ENCODE results near the gene GARS1.
"Not testable (repeated sequence)": the region's sequence is repeated elsewhere in the genome, so short reads cannot be mapped to it uniquely, and the experiment has no call there.

GARS1 gene

GRCh38 chr7:30564243-30564892 is 30.3 kb upstream of the GARS1 start:
- Histone ChIP-seq H3K36me3 (ENCODE audit: control insufficient read depth in 1 of 2, insufficient read depth in 2 of 2, low read depth in 1 of 2, low read length in 2 of 2) (peaks cover 2 to 42% of the 10 kb centered on the region in 2 experiments), H3K9ac (ENCODE audit: low read length) (peak overlapping the region; percentile 64), H2BK120ac (ENCODE audit: low read depth, low read length) (no peak overlapping the region), H2BK12ac (ENCODE audit: low read length in 2 of 2) (no peak overlapping the region), H3K27me3 (ENCODE audit: control insufficient read depth in 1 of 2, insufficient read depth in 1 of 2, low read length in 2 of 2) (no peaks in the 10 kb centered on the region), H3K4me3 (ENCODE audit: insufficient read depth in 1 of 2, low read depth in 1 of 2, low read length in 2 of 2) (no peak overlapping the region), H3K79me1 (replicated peaks; ENCODE audit: low read length, poor library complexity, severe bottlenecking) (peaks cover under 1% of the 10 kb centered on the region), H3K23ac (ENCODE audit: low read length in 2 of 2) (no peak overlapping the region), H3K27ac (ENCODE audit: low read length, poor library complexity, severe bottlenecking) (peak overlapping the region; percentile 65), H2BK5ac (ENCODE audit: low read depth, low read length, poor library complexity, severe bottlenecking) (no peak overlapping the region), H3K18ac (ENCODE audit: low read depth in 1 of 2, low read length in 2 of 2) (no peak overlapping the region), H3K4me2 (ENCODE audit: low read length, poor library complexity, severe bottlenecking) (no peak overlapping the region), H2AFZ (ENCODE audit: low read depth, low read length) (no peak overlapping the region), H3K14ac (ENCODE audit: low read length in 2 of 2) (no peak overlapping the region), H3K9me3 (ENCODE audit: control insufficient read depth, low read length) (no peaks in the 10 kb centered on the region), H3K4ac (ENCODE audit: low read depth in 1 of 2, low read length in 2 of 2) (no peak overlapping the region), H2BK15ac (ENCODE audit: low read depth, poor library complexity, severe bottlenecking) (no peak overlapping the region), H4K8ac (ENCODE audit: low read length) (no peak overlapping the region), H3K4me1 (ENCODE audit: control insufficient read depth, insufficient read depth, low read depth, low read length) (peaks cover 20% of the 10 kb centered on the region), H2AK5ac (ENCODE audit: low read length, severe bottlenecking) (peak overlapping the region; percentile 53), H4K91ac (ENCODE audit: low read length) (no peak overlapping the region)
- DNase-seq = peak; percentile 81
- 40% methylated on average over 7 of the region's 7 CpGs for WGBS

- no peaks in the 10 kb centered on the region for H3K9me3 ChIP-seq (ENCODE audit: control insufficient read depth, low read length)
- H2AFZ ChIP-seq (ENCODE audit: low read depth, low read length) = no peak overlapping the region
- H3K36me3 ChIP-seq (ENCODE audit: control insufficient read depth in 1 of 2, insufficient read depth in 2 of 2, low read depth in 1 of 2, low read length in 2 of 2) = peaks cover 6 to 46% of the 10 kb centered on the region in 2 experiments
- H3K79me1 ChIP-seq (replicated peaks; ENCODE audit: low read length, poor library complexity, severe bottlenecking) = peaks cover 2% of the 10 kb centered on the region
- peak overlapping the region; percentile 45 for H3K27ac ChIP-seq (ENCODE audit: low read length, poor library complexity, severe bottlenecking)
- no peaks in the 10 kb centered on the region for H3K27me3 ChIP-seq (ENCODE audit: control insufficient read depth in 1 of 2, insufficient read depth in 1 of 2, low read length in 2 of 2)
- no peak overlapping the region for H2BK15ac ChIP-seq (ENCODE audit: low read depth, poor library complexity, severe bottlenecking)
- WGBS = 86% methylated on average over 1 of the region's 2 CpGs
- H4K91ac ChIP-seq (ENCODE audit: low read length) = no peak overlapping the region
- H2AK5ac ChIP-seq (ENCODE audit: low read length, severe bottlenecking) = no peak overlapping the region
- H2BK12ac ChIP-seq (ENCODE audit: low read length in 2 of 2) = no peak overlapping the region
- no peak overlapping the region for H2BK120ac ChIP-seq (ENCODE audit: low read depth, low read length)
- no peak overlapping the region for H2BK5ac ChIP-seq (ENCODE audit: low read depth, low read length, poor library complexity, severe bottlenecking)
- no peak overlapping the region for H3K9ac ChIP-seq (ENCODE audit: low read length)
- H3K4me1 ChIP-seq (ENCODE audit: control insufficient read depth, insufficient read depth, low read depth, low read length) = peaks cover 20% of the 10 kb centered on the region
- H3K18ac ChIP-seq (ENCODE audit: low read depth in 1 of 2, low read length in 2 of 2) = no peak overlapping the region
- H3K4ac ChIP-seq (ENCODE audit: low read depth in 1 of 2, low read length in 2 of 2) = no peak overlapping the region
- no peak overlapping the region for H3K14ac ChIP-seq (ENCODE audit: low read length in 2 of 2)
- no peak overlapping the region for H3K23ac ChIP-seq (ENCODE audit: low read length in 2 of 2)
- H3K4me2 ChIP-seq (ENCODE audit: low read length, poor library complexity, severe bottlenecking) = no peak overlapping the region
- H3K4me3 ChIP-seq (ENCODE audit: insufficient read depth in 1 of 2, low read depth in 1 of 2, low read length in 2 of 2) = no peak overlapping the region
- DNase-seq = no peak
- no peak overlapping the region for H4K8ac ChIP-seq (ENCODE audit: low read length)
Measured at GRCh38 chr7:30566596-30566995, 28.1 kb upstream of the GARS1 start.

- H2BK12ac ChIP-seq (ENCODE audit: low read length in 2 of 2) = no peak overlapping the region
- H2AK5ac ChIP-seq (ENCODE audit: low read length, severe bottlenecking) = no peak overlapping the region
- no peak overlapping the region for H3K23ac ChIP-seq (ENCODE audit: low read length in 2 of 2)
- no peak overlapping the region for H3K4me3 ChIP-seq (ENCODE audit: insufficient read depth in 1 of 2, low read depth in 1 of 2, low read length in 2 of 2)
- H3K4me2 ChIP-seq (ENCODE audit: low read length, poor library complexity, severe bottlenecking) = no peak overlapping the region
- no peaks in the 10 kb centered on the region for H3K27me3 ChIP-seq (ENCODE audit: control insufficient read depth in 1 of 2, insufficient read depth in 1 of 2, low read length in 2 of 2)
- H3K36me3 ChIP-seq (ENCODE audit: control insufficient read depth in 1 of 2, insufficient read depth in 2 of 2, low read depth in 1 of 2, low read length in 2 of 2) = peaks cover 4 to 46% of the 10 kb centered on the region in 2 experiments
- DNase-seq = no peak
- no peak overlapping the region for H3K9ac ChIP-seq (ENCODE audit: low read length)
- H3K4ac ChIP-seq (ENCODE audit: low read depth in 1 of 2, low read length in 2 of 2) = no peak overlapping the region
- no peak overlapping the region for H4K91ac ChIP-seq (ENCODE audit: low read length)
- no peak overlapping the region for H4K8ac ChIP-seq (ENCODE audit: low read length)
- H2BK5ac ChIP-seq (ENCODE audit: low read depth, low read length, poor library complexity, severe bottlenecking) = no peak overlapping the region
- H3K14ac ChIP-seq (ENCODE audit: low read length in 2 of 2) = no peak overlapping the region
- no peaks in the 10 kb centered on the region for H3K9me3 ChIP-seq (ENCODE audit: control insufficient read depth, low read length)
- peaks cover 2% of the 10 kb centered on the region for H3K79me1 ChIP-seq (replicated peaks; ENCODE audit: low read length, poor library complexity, severe bottlenecking)
- WGBS = 87% methylated on average over 3 of the region's 4 CpGs
- peaks cover 20% of the 10 kb centered on the region for H3K4me1 ChIP-seq (ENCODE audit: control insufficient read depth, insufficient read depth, low read depth, low read length)
- no peak overlapping the region for H3K18ac ChIP-seq (ENCODE audit: low read depth in 1 of 2, low read length in 2 of 2)
- no peak overlapping the region for H2AFZ ChIP-seq (ENCODE audit: low read depth, low read length)
- H2BK15ac ChIP-seq (ENCODE audit: low read depth, poor library complexity, severe bottlenecking) = no peak overlapping the region
- no peak overlapping the region for H2BK120ac ChIP-seq (ENCODE audit: low read depth, low read length)
- peak overlapping the region; percentile 10 for H3K27ac ChIP-seq (ENCODE audit: low read length, poor library complexity, severe bottlenecking)
Measured at GRCh38 chr7:30567081-30567480, 27.6 kb upstream of the GARS1 start.

- H4K91ac ChIP-seq (ENCODE audit: low read length); H3K14ac ChIP-seq (ENCODE audit: low read length in 2 of 2); H3K4ac ChIP-seq (ENCODE audit: low read depth in 1 of 2, low read length in 2 of 2); H2AK5ac ChIP-seq (ENCODE audit: low read length, severe bottlenecking); H3K9me3 ChIP-seq (ENCODE audit: control insufficient read depth, low read length); H2BK5ac ChIP-seq (ENCODE audit: low read depth, low read length, poor library complexity, severe bottlenecking); H2BK120ac ChIP-seq (ENCODE audit: low read depth, low read length); H3K18ac ChIP-seq (ENCODE audit: low read depth in 1 of 2, low read length in 2 of 2); DNase-seq; H2BK15ac ChIP-seq (ENCODE audit: low read depth, poor library complexity, severe bottlenecking); H4K8ac ChIP-seq (ENCODE audit: low read length); H3K4me3 ChIP-seq (ENCODE audit: insufficient read depth in 1 of 2, low read depth in 1 of 2, low read length in 2 of 2); H3K27me3 ChIP-seq (ENCODE audit: control insufficient read depth in 1 of 2, insufficient read depth in 1 of 2, low read length in 2 of 2); H3K23ac ChIP-seq (ENCODE audit: low read length in 2 of 2); H3K79me1 ChIP-seq (replicated peaks; ENCODE audit: low read length, poor library complexity, severe bottlenecking); H3K27ac ChIP-seq (ENCODE audit: low read length, poor library complexity, severe bottlenecking); H2AFZ ChIP-seq (ENCODE audit: low read depth, low read length); H3K4me1 ChIP-seq (ENCODE audit: control insufficient read depth, insufficient read depth, low read depth, low read length); H3K4me2 ChIP-seq (ENCODE audit: low read length, poor library complexity, severe bottlenecking); H2BK12ac ChIP-seq (ENCODE audit: low read length in 2 of 2); H3K9ac ChIP-seq (ENCODE audit: low read length): not testable (repeated sequence)
- H3K36me3 ChIP-seq (ENCODE audit: control insufficient read depth in 1 of 2, insufficient read depth in 2 of 2, low read depth in 1 of 2, low read length in 2 of 2) = peaks cover 4 to 76% of the 10 kb centered on the region in 2 experiments
- 96% methylated on average over 4 of the region's 4 CpGs for WGBS
Measured at GRCh38 chr7:30570238-30570637, 24.4 kb upstream of the GARS1 start.
